ENCODE data around the gene MAPRE2. TPM values are rescaled to one million over a fixed set of nuclear protein-coding genes. Genes with fewer than 3 reads are reported as not detected.

The MAPRE2 gene
- total and polyA plus RNA-seq, 2 of the 13 experiments (the other 11 are each of a cell fraction or from before 2014, with no cell fraction given), result 34.5 to 67.9 TPM

DNA sequence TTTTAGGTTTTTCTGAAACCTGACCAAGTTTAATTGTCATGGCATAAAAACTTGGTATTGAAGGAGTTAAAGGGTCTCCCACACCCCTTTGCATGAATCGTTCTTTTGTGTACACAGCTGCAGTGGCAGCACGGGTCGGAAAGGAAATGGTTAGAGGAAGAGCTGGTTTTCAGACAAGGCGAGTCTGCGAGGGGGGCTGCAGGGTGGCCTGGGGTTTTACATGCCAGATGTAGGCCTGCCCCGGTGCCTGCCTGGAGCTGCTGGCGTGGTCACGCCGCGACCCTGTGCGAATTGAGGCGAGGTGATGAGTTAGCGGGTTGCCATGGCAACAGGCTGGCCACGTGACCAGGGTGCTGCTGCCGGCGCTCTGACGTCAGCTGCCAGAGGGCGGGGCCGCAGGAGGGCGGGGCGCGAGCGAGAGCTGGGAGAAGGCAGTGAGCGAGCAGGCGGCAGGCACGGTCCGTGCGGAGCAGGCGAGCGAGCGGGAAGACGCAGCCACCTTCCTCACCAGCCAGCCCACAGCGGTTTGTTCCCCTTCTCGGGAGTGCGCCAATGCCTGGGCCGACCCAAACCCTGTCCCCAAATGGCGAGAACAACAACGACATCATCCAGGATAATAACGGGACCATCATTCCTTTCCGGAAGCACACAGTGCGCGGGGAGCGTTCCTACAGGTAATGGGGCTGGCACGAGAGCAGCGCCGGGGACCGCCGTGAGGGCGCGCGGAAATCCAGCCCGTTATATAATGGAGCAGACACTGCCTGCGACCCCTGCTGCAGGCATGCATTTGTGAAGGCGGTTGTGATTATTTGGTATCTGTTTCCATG lies at the start of gene MAPRE2 (continued):
- TF ChIP-seq, protein P1, sequence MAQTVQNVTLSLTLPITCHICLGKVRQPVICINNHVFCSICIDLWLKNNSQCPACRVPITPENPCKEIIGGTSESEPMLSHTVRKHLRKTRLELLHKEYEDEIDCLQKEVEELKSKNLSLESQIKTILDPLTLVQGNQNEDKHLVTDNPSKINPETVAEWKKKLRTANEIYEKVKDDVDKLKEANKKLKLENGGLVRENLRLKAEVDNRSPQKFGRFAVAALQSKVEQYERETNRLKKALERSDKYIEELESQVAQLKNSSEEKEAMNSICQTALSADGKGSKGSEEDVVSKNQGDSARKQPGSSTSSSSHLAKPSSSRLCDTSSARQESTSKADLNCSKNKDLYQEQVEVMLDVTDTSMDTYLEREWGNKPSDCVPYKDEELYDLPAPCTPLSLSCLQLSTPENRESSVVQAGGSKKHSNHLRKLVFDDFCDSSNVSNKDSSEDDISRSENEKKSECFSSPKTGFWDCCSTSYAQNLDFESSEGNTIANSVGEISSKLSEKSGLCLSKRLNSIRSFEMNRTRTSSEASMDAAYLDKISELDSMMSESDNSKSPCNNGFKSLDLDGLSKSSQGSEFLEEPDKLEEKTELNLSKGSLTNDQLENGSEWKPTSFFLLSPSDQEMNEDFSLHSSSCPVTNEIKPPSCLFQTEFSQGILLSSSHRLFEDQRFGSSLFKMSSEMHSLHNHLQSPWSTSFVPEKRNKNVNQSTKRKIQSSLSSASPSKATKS (CRISPR knock-in tag; IDR thresholded peaks at IDR 0.05), result no peak
- TF ChIP-seq YEATS4 (CRISPR knock-in tag; IDR thresholded peaks at IDR 0.05; ENCODE audit: borderline replicate concordance) (peak; percentile 78; the same call in 1 of the 2 replicates), JUND (CRISPR knock-in tag; IDR thresholded peaks at IDR 0.05) (peak; percentile 62; the same call in 1 of the 2 replicates), NR1H2 (CRISPR knock-in tag; IDR thresholded peaks at IDR 0.05; ENCODE audit: borderline replicate concordance, low read depth) (0 out of 2 replicates have a peak, but pooled peaks have one; percentile 65), KDM6A (CRISPR knock-in tag; IDR thresholded peaks at IDR 0.05; ENCODE audit: low read depth) (0 out of 2 replicates have a peak, but pooled peaks have one; percentile 19), KDM4B (CRISPR knock-in tag; IDR thresholded peaks at IDR 0.05) (0 out of 2 replicates have a peak, but pooled peaks have one; percentile 30), ZNF670 (CRISPR knock-in tag; IDR thresholded peaks at IDR 0.05; ENCODE audit: borderline replicate concordance) (peak; percentile 86; the same call in 1 of the 2 replicates), NFE2 (CRISPR knock-in tag; IDR thresholded peaks at IDR 0.05) (no peak), TEAD3 (CRISPR knock-in tag; optimal IDR thresholded peaks at IDR 0.05; ENCODE audit: borderline replicate concordance) (peak; percentile 36), HDAC2 (CRISPR knock-in tag; IDR thresholded peaks at IDR 0.05) (no peak; the same call in 1 of the 2 replicates), RCOR2 (CRISPR knock-in tag; IDR thresholded peaks at IDR 0.05) (0 out of 2 replicates have a peak, but pooled peaks have one; percentile 26)
- TF ChIP-seq, protein P2, sequence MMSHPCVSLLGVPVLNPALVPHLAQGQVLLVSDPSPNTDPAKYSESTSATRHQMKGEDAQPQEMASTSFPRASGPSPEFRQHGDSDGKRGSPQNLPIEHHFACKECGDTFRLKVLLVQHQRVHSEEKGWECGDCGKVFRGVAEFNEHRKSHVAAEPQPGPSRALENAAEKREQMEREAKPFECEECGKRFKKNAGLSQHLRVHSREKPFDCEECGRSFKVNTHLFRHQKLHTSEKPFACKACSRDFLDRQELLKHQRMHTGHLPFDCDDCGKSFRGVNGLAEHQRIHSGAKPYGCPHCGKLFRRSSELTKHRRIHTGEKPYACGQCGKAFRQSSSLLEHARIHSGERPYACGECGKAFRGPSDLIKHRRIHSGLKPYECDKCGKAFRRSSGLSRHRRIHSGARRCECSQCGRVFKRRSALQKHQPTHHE (CRISPR knock-in tag; IDR thresholded peaks at IDR 0.05; ENCODE audit: borderline replicate concordance), result 0 out of 2 replicates have a peak, but pooled peaks have one; percentile 69
- TF ChIP-seq, protein P3, sequence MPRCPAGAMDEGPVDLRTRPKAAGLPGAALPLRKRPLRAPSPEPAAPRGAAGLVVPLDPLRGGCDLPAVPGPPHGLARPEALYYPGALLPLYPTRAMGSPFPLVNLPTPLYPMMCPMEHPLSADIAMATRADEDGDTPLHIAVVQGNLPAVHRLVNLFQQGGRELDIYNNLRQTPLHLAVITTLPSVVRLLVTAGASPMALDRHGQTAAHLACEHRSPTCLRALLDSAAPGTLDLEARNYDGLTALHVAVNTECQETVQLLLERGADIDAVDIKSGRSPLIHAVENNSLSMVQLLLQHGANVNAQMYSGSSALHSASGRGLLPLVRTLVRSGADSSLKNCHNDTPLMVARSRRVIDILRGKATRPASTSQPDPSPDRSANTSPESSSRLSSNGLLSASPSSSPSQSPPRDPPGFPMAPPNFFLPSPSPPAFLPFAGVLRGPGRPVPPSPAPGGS (CRISPR knock-in tag; IDR thresholded peaks at IDR 0.05), result peak; percentile 58; the same call in 1 of the 2 replicates
- TF ChIP-seq, protein P4, sequence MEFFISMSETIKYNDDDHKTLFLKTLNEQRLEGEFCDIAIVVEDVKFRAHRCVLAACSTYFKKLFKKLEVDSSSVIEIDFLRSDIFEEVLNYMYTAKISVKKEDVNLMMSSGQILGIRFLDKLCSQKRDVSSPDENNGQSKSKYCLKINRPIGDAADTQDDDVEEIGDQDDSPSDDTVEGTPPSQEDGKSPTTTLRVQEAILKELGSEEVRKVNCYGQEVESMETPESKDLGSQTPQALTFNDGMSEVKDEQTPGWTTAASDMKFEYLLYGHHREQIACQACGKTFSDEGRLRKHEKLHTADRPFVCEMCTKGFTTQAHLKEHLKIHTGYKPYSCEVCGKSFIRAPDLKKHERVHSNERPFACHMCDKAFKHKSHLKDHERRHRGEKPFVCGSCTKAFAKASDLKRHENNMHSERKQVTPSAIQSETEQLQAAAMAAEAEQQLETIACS (CRISPR knock-in tag; IDR thresholded peaks at IDR 0.05), result no peak
- TF ChIP-seq, protein P5, sequence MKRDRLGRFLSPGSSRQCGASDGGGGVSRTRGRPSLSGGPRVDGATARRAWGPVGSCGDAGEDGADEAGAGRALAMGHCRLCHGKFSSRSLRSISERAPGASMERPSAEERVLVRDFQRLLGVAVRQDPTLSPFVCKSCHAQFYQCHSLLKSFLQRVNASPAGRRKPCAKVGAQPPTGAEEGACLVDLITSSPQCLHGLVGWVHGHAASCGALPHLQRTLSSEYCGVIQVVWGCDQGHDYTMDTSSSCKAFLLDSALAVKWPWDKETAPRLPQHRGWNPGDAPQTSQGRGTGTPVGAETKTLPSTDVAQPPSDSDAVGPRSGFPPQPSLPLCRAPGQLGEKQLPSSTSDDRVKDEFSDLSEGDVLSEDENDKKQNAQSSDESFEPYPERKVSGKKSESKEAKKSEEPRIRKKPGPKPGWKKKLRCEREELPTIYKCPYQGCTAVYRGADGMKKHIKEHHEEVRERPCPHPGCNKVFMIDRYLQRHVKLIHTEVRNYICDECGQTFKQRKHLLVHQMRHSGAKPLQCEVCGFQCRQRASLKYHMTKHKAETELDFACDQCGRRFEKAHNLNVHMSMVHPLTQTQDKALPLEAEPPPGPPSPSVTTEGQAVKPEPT (CRISPR knock-in tag; IDR thresholded peaks at IDR 0.05; ENCODE audit: low read depth), result 0 out of 2 replicates have a peak, but pooled peaks have one; percentile 75

Data from HepG2 (cell line).